Activated B cell treated with CpG ODN at 0.5 μM for 24 hours (primary cell): Measurements from ENCODE around the gene INO80D. TPM values are rescaled to one million over a fixed set of nuclear protein-coding genes. Genes with fewer than 3 reads are reported as not detected.
"Not testable (repeated sequence)": the region's sequence is repeated elsewhere in the genome, so short reads cannot be mapped to it uniquely, and the experiment has no call there.

Experiments used
- ATAC-seq: fragments of 200-7000 bp; cut with Tn5 transposase; one replicate; pipeline ENCODE4 v1.10.0; 2021; ENCODE audit warnings: low read depth, mild to moderate bottlenecking, moderate library complexity
- CTCF ChIA-PET: fragments of 350-600 bp; sonication (Branson Sonifier 250); formaldehyde crosslinking; loops from one replicate; lab custom pipeline; 2021; ENCODE audit warnings: antibody characterized with exemption; lab: Charles Lee
- POLR2A ChIA-PET: fragments of 350-600 bp; sonication (Branson Sonifier 250); formaldehyde crosslinking; loops from one replicate; lab custom pipeline; 2021; ENCODE audit warnings: antibody characterized with exemption; lab: Charles Lee
- DNase-seq: peaks from one replicate; pipeline ENCODE4 v3.0.0; 2022
- H3K27ac Mint-ChIP-seq: one replicate; pipeline ENCODE4 v1.8.0; 2020; ENCODE audit warnings: mixed read lengths
- H3K27me3 Mint-ChIP-seq: one replicate; pipeline ENCODE4 v1.8.0; 2021; ENCODE audit warnings: mixed read lengths
- H3K36me3 Mint-ChIP-seq: one replicate; pipeline ENCODE4 v1.8.0; 2021; ENCODE audit warnings: low read depth, mixed read lengths
- H3K4me1 Mint-ChIP-seq: one replicate; pipeline ENCODE4 v1.8.0; 2021; ENCODE audit warnings: mixed read lengths
- H3K4me3 Mint-ChIP-seq: one replicate; pipeline ENCODE4 v1.8.0; 2020; ENCODE audit warnings: mild to moderate bottlenecking, mixed read lengths
- H3K9me3 Mint-ChIP-seq: one replicate; pipeline ENCODE4 v1.8.0; 2020; ENCODE audit warnings: mixed read lengths
- intact Hi-C: fragments of 100-400 bp; cut with micrococcal nuclease; formaldehyde crosslinking; loops from one replicate; pipeline ENCODE4 v1.15.1; 2024
- total RNA-seq: library from RNA; stranded (reverse); gene quantifications from 2 replicates; pipeline ENCODE4 v1.2.3, GENCODE V29; 2022
- TF ChIP-seq, protein P1 (sequence below): fragments of 200-600 bp; IDR thresholded peaks from one replicate; pipeline ENCODE4 v1.8.0; 2022; ENCODE audit warnings: antibody characterized with exemption, mild to moderate bottlenecking

Gene INO80D, protein sequence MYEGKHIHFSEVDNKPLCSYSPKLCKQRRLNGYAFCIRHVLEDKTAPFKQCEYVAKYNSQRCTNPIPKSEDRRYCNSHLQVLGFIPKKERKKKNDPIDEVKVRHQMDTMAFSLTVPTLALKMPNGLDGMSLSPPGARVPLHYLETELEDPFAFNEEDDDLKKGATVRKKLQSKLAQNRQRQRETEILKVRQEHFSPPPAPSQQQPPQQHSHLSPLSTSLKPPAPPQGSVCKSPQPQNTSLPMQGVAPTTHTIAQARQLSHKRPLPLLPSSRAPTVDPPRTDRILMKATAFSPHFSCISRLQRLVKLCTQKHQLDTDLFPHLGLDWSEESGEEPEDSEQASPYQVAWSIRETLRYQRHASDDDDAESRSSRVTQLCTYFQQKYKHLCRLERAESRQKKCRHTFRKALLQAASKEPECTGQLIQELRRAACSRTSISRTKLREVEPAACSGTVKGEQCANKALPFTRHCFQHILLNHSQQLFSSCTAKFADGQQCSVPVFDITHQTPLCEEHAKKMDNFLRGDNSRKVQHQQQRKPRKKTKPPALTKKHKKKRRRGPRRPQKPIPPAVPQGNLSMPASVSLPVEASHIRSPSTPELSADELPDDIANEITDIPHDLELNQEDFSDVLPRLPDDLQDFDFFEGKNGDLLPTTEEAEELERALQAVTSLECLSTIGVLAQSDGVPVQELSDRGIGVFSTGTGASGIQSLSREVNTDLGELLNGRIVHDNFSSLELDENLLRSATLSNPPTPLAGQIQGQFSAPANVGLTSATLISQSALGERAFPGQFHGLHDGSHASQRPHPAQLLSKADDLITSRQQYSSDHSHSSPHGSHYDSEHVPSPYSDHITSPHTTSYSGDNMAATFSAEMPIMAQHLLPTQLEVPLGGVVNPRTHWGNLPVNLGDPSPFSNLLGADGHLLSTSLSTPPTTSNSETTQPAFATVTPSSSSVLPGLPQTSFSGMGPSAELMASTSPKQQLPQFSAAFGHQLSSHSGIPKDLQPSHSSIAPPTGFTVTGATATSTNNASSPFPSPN
- total RNA-seq = 52.1 and 53.1 TPM in 2 replicates

GRCh38 chr2:206085742-206086445, at the start of gene INO80D:
TSS of gene INO80D (minus strand) at chr2:206086174. CDS start at chr2:206063016, 23,158 bp downstream.
- H3K36me3 Mint-ChIP-seq = peaks cover 21% of the 10 kb centered on the region
- intact Hi-C loops = loop anchor here (1.0 to 10.0 kb wide), 10 partner anchors 55 to 1625 kb away; partner anchors contain the start of genes CCNYL1, CREB1, EEF1B2 and FASTKD2
- H3K27ac Mint-ChIP-seq = peak within 1 kb of the TSS; percentile 100
- H3K27me3 Mint-ChIP-seq = no peaks in the 10 kb centered on the region
- H3K4me1 Mint-ChIP-seq = peaks cover 42% of the 10 kb centered on the region
- ChIA-PET CTCF (interaction anchor here (0.9 kb wide), 1 partner anchor 679 kb away, joined by 3 read pairs; the partner anchor contains the start of genes FASTKD2 and MDH1B), POLR2A (interaction anchor here (0.6 to 1.7 kb wide), 13 partner anchors 9 to 1444 kb away, joined by 3 to 25 read pairs (median 3); partner anchors contain the start of genes CREB1, EEF1B2, KLF7 and NDUFS1)
- DNase-seq (peak; percentile 76), ATAC-seq (peak; percentile 89)
- TF ChIP-seq, protein P1, sequence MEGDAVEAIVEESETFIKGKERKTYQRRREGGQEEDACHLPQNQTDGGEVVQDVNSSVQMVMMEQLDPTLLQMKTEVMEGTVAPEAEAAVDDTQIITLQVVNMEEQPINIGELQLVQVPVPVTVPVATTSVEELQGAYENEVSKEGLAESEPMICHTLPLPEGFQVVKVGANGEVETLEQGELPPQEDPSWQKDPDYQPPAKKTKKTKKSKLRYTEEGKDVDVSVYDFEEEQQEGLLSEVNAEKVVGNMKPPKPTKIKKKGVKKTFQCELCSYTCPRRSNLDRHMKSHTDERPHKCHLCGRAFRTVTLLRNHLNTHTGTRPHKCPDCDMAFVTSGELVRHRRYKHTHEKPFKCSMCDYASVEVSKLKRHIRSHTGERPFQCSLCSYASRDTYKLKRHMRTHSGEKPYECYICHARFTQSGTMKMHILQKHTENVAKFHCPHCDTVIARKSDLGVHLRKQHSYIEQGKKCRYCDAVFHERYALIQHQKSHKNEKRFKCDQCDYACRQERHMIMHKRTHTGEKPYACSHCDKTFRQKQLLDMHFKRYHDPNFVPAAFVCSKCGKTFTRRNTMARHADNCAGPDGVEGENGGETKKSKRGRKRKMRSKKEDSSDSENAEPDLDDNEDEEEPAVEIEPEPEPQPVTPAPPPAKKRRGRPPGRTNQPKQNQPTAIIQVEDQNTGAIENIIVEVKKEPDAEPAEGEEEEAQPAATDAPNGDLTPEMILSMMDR = no peak
- H3K4me3 Mint-ChIP-seq = peak within 1 kb of the TSS; percentile 99
- no peaks in the 10 kb centered on the region for H3K9me3 Mint-ChIP-seq

- DNase-seq = no peak
- Mint-ChIP-seq H3K36me3 (peaks cover 52% of the 10 kb centered on the region), H3K27ac (no peak overlapping the region), H3K4me3 (no peak overlapping the region), H3K27me3 (no peaks in the 10 kb centered on the region), H3K4me1 (no peaks in the 10 kb centered on the region), H3K9me3 (no peaks in the 10 kb centered on the region)
- ChIA-PET CTCF (no interaction called here), POLR2A (no interaction called here)
- no peak for ATAC-seq
- intact Hi-C loops = no loop called here
- TF ChIP-seq, protein P1 = no peak
These were observed 41.7 kb upstream of the INO80D start for GRCh38 chr2:206127656-206128055.

DNA sequence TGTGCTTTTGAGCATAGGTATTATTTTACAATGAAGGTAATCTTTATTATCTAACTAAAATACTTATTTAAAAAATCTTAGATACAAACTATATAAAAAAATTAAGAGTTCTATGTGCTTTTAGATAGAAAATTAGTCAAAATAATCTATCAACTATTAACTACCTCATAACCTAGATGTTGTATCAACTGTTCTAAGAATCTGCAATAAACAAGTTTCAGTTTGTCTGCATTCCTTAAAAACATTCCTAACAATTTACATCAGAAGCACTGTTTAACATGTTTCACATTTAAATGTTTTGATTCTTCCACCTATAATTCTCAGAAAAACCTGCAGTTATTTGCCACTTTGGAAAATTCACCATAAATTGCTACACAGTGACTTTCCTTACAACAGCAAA, 39.9 kb upstream of the INO80D start:
- DNase-seq (no peak), ATAC-seq (no peak)
- no peaks in the 10 kb centered on the region for H3K4me1 Mint-ChIP-seq
- H3K9me3 Mint-ChIP-seq = peaks cover 4% of the 10 kb centered on the region
- H3K27ac Mint-ChIP-seq = no peak overlapping the region
- POLR2A ChIA-PET = no interaction called here
- TF ChIP-seq, protein P1 = no peak
- peaks cover 61% of the 10 kb centered on the region for H3K36me3 Mint-ChIP-seq
- H3K27me3 Mint-ChIP-seq = no peaks in the 10 kb centered on the region
- intact Hi-C loops = no loop called here
- no peak overlapping the region for H3K4me3 Mint-ChIP-seq
- CTCF ChIA-PET = no interaction called here

DNA sequence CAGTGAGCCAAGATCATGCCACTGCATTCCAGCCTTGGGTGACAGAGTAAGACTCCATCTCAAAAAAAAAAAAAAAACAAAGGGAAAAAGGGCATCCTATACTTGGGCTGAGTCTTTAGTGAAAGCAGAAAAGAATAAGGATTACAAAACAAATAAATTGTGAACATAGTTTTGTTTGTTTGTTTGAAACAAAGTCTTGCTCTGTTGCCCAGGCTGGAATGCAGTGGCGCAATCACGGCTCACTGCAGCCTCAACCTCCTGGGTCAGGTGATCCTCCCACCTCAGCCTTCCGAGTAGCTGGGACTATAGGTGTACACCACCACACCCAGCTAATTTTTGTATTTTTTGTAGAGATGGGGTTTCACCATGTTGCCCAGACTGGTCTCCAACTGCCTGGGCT, 36.6 kb upstream of the INO80D start:
- DNase-seq, H3K4me3 Mint-ChIP-seq, H3K27ac Mint-ChIP-seq, ATAC-seq, H3K9me3 Mint-ChIP-seq, POLR2A ChIA-PET, CTCF ChIA-PET, H3K4me1 Mint-ChIP-seq, H3K27me3 Mint-ChIP-seq, intact Hi-C loops: not testable (repeated sequence)
- peaks cover 58% of the 10 kb centered on the region for H3K36me3 Mint-ChIP-seq

- Mint-ChIP-seq H3K4me1 (no peaks in the 10 kb centered on the region), H3K9me3 (peaks cover 10% of the 10 kb centered on the region), H3K27me3 (no peaks in the 10 kb centered on the region), H3K27ac (no peak overlapping the region), H3K36me3 (peaks cover 33% of the 10 kb centered on the region), H3K4me3 (no peak overlapping the region)
- DNase-seq = no peak
- ChIA-PET POLR2A (no interaction called here), CTCF (no interaction called here)
- TF ChIP-seq, protein P1 = no peak
- no peak for ATAC-seq
- intact Hi-C loops = no loop called here
These were observed 30.3 kb upstream of the INO80D start for GRCh38 chr2:206116278-206116677.
